GM12878 (cell line): Measurements from ENCODE around the gene DBR1. TPM values are rescaled to one million over a fixed set of nuclear protein-coding genes. Genes with fewer than 3 reads are reported as not detected.

Experiments used
- ATAC-seq: fragments of 200-7000 bp; cut with Tn5 transposase; 3 replicates; pipeline ENCODE4 v1.9.1; 2020; ENCODE audit warnings: mild to moderate bottlenecking, moderate library complexity
- BruUV-seq: library from RNA; stranded (reverse); fragments of 400-500 nt; replicated peaks from 2 replicates; lab custom pipeline; 2021; lab: Mats Ljungman, UMichigan
- CTCF ChIA-PET: fragments of 300-600 bp; sonication (Branson Sonifier 250); formaldehyde crosslinking; extraction: SDS; loops from one replicate; lab custom pipeline; 2021; ENCODE audit warnings: inconsistent platforms; lab: Yijun Ruan, JAX
- POLR2A ChIA-PET: fragments of 350-600 bp; formaldehyde crosslinking; extraction: SDS; loops from one replicate; lab custom pipeline; 2021; ENCODE audit warnings: inconsistent platforms; lab: Charles Lee
- RAD21 ChIA-PET: fragments of 300-600 bp; sonication (Branson Sonifier 250); formaldehyde crosslinking; loops from one replicate; lab custom pipeline; 2023; ENCODE audit warnings: antibody characterized with exemption; ENCODE audit not compliant: unreplicated experiment; lab: Charles Lee
- SMC1A ChIA-PET: fragments of 300-600 bp; sonication (Branson Sonifier 250); formaldehyde crosslinking; loops from one replicate; lab custom pipeline; 2023; ENCODE audit not compliant: unreplicated experiment, uncharacterized antibody; lab: Charles Lee
- DNase-seq: peaks from one replicate; pipeline ENCODE4 v3.0.0-alpha.2; 2011; ENCODE audit warnings: low read depth, low spot score
- FAIRE-seq: peaks from 3 replicates; lab custom pipeline; 2011; peaks lifted over from hg19 to GRCh38; lab: Jason Lieb, UNC
- H2AFZ ChIP-seq: 2 replicates; pipeline ENCODE4 v1.6.0; 2011; ENCODE audit warnings: low read depth, low read length, control low read depth; ENCODE audit not compliant: control insufficient read depth
- H3K27ac ChIP-seq: 2 replicates; pipeline ENCODE4 v1.5.1; 2011; ENCODE audit warnings: control low read depth; ENCODE audit not compliant: control insufficient read depth, insufficient read depth
- H3K27me3 ChIP-seq, 2 experiments: replicated peaks in 1 of 2; 2 replicates each; pipeline versions ENCODE4 v1.6.0 to v1.6.1; 2011; ENCODE audit warnings: low read length in 1 of 2; ENCODE audit not compliant: control insufficient read depth in 2 of 2, insufficient read depth in 2 of 2
- H3K36me3 ChIP-seq, 2 experiments: 2 replicates each; pipeline ENCODE4 v1.5.1; 2011; ENCODE audit warnings: low read length in 1 of 2; ENCODE audit not compliant: control insufficient read depth in 2 of 2, insufficient read depth in 2 of 2
- H3K4me1 ChIP-seq: 2 replicates; pipeline ENCODE4 v1.6.1; 2011; ENCODE audit warnings: mild to moderate bottlenecking, low read length, moderate library complexity, mixed read lengths; ENCODE audit not compliant: control insufficient read depth, insufficient read depth
- H3K4me2 ChIP-seq: 2 replicates; pipeline ENCODE4 v1.6.0; 2011; ENCODE audit warnings: control low read depth; ENCODE audit not compliant: control insufficient read depth, insufficient read depth
- H3K4me3 ChIP-seq: fragments of 200-600 bp; sonication (generic); 2 replicates; pipeline ENCODE4 v1.5.1; 2016
- H3K79me2 ChIP-seq: 2 replicates; pipeline ENCODE4 v1.6.0; 2011; ENCODE audit warnings: low read length; ENCODE audit not compliant: control insufficient read depth, insufficient read depth
- H3K9ac ChIP-seq: 2 replicates; pipeline ENCODE4 v1.8.0; 2011; ENCODE audit warnings: low read length, control low read depth, mixed read lengths; ENCODE audit not compliant: control insufficient read depth, insufficient read depth
- H3K9me3 ChIP-seq: replicated peaks from 3 replicates; pipeline ENCODE4 v1.5.1; 2011; ENCODE audit warnings: mild to moderate bottlenecking, low read length; ENCODE audit not compliant: control insufficient read depth, insufficient read depth
- H4K20me1 ChIP-seq: 2 replicates; pipeline ENCODE4 v1.6.0; 2011; ENCODE audit not compliant: control insufficient read depth, insufficient read depth
- BCL3 ChIP-seq: IDR thresholded peaks from 2 replicates; pipeline ENCODE4 v1.6.1; 2011; ENCODE audit warnings: borderline replicate concordance, low read depth, mild to moderate bottlenecking, moderate library complexity, low read length; ENCODE audit not compliant: insufficient read depth, poor library complexity, severe bottlenecking
- CBFB ChIP-seq: IDR thresholded peaks from 2 replicates; pipeline ENCODE4 v1.6.1; 2016; ENCODE audit warnings: antibody characterized with exemption, low read depth
- CBX3 ChIP-seq: fragments of 200-600 bp; sonication (generic); IDR thresholded peaks from 2 replicates; pipeline ENCODE4 v1.6.1; 2016; ENCODE audit warnings: low read depth, borderline replicate concordance
- PML ChIP-seq: IDR thresholded peaks from 2 replicates; pipeline ENCODE4 v1.6.1; 2012; ENCODE audit warnings: low read length, inconsistent platforms
- PRDM15 ChIP-seq: fragments of 450-650 bp; formaldehyde crosslinking; IDR thresholded peaks from 2 replicates; pipeline ENCODE4 v1.4.0; 2020; ENCODE audit warnings: mild to moderate bottlenecking, moderate library complexity
- RAD51 ChIP-seq: fragments of 450-650 bp; IDR thresholded peaks from 2 replicates; pipeline ENCODE4 v1.6.1; 2016; ENCODE audit warnings: moderate library complexity, mild to moderate bottlenecking, inconsistent platforms
- WGBS: methylation state at CpG from one replicate; pipeline ENCODE4 v1.1.6; 2016; ENCODE audit warnings: low lambda C conversion rate; ENCODE audit not compliant: insufficient replicate concordance, insufficient coverage; ENCODE audit errors: missing lambda C conversion rate; 5-methylcytosine and 5-hydroxymethylcytosine counted together
- in situ Hi-C: fragments of 300-500 bp; cut with MboI; formaldehyde crosslinking; loops from 9 replicates; pipeline ENCODE4 v1.14.3; 2018; ENCODE audit warnings: mixed read lengths
- intact Hi-C: fragments of 100-400 bp; cut with micrococcal nuclease; formaldehyde crosslinking; loops from one replicate; pipeline ENCODE4 v1.14.2; 2022; ENCODE audit not compliant: unreplicated experiment
- polyA plus RNA-seq, 11 experiments: library from polyadenylated mRNA; depleted of rRNA in 4 of 11; unstranded in 6 of 11; stranded (reverse) in 5 of 11; fragments of >200 nt; fragmentation: Nextera tagmentation in 4 of 11; fragmentation: Illumina TruSeq in 1 of 11; extraction: Ambion mirVana in 4 of 11; extraction: Trizol in 1 of 11; gene quantifications; 1 replicate in 1 of 11; 2 replicates in 10 of 11; pipeline versions ENCODE4 v1.2.1 to v1.2.3, GENCODE V29; 2011 to 2016; ENCODE audit warnings: inconsistent platforms in 2 of 11, missing spikeins in 2 of 11, low read depth in 1 of 11
- total RNA-seq, 4 experiments: library from RNA; depleted of rRNA in 3 of 4; stranded (reverse); fragments of >200 nt in 3 of 4; fragmentation: Illumina TruSeq in 1 of 4; extraction: Trizol in 1 of 4; gene quantifications; 2 replicates each; pipeline versions ENCODE4 v1.2.1 to v1.2.3, GENCODE V29; 2013 to 2021

The DBR1 gene
- total and polyA plus RNA-seq, 10 of the 15 experiments (the other 5 are each of a cell fraction or from before 2014, with no cell fraction given) = 4.1 to 17.3 (median 15.8) TPM

GRCh38 chr3:138124188-138124587, 50.5 kb downstream of the DBR1 start:
- Histone ChIP-seq H3K27ac (no peak overlapping the region), H2AFZ (no peak overlapping the region), H3K36me3 (no peaks in the 10 kb centered on the region), H3K4me1 (no peaks in the 10 kb centered on the region), H3K4me3 (no peak overlapping the region), H3K79me2 (no peaks in the 10 kb centered on the region), H3K27me3 (no peaks in the 10 kb centered on the region; a peak in 1 of 4 replicates), H3K9ac (no peak overlapping the region), H3K9me3 (no peaks in the 10 kb centered on the region)
- FAIRE-seq (no peak), ATAC-seq (no peak), DNase-seq (no peak)
- intact Hi-C loops (no loop called here), in situ Hi-C loops (no loop called here)
- RAD21 ChIA-PET = no interaction called here
- POLR2A ChIA-PET = interaction anchor here (0.5 kb wide), 1 partner anchor 58 kb away, joined by 9 read pairs; no protein-coding TSS in a partner anchor
- CTCF ChIA-PET = interaction anchor here (1.1 kb wide), 1 partner anchor 55 kb away, joined by 3 read pairs; no protein-coding TSS in a partner anchor
- SMC1A ChIA-PET = no interaction called here
- no peak for TF ChIP-seq RAD51
- no peak for TF ChIP-seq PML
- no peak for TF ChIP-seq CBX3
- TF ChIP-seq, all 136 proteins: peak for 0
- H4K20me1 ChIP-seq = no peaks in the 10 kb centered on the region
- no TSS peak for BruUV-seq
- H3K4me2 ChIP-seq = no peak overlapping the region
- WGBS = 23% methylated on average over 6 of the region's 6 CpGs

DNA sequence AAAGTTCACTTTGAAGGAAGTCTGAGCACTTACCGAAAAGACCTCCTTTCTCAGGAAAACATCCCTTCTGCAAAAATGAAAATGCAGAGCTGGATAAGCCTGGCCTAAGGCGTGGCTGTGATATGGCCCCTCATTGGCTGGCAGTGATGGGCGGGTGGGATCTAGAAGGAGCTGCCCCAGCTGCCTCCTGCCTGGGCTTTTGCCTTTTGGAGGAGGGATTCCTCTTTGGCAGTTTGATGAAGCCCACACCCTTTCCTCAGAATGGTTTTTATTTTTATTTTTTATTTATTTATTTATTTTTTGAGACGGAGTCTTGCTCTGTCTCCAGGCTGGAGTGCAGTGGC, 55.3 kb downstream of the DBR1 start:
- H3K27me3 ChIP-seq = peaks cover 2 to 5% of the 10 kb centered on the region in 2 experiments; a peak in 3 of 4 replicates
- CTCF ChIA-PET = interaction anchor here (0.6 to 2.8 kb wide), 12 partner anchors 11 to 1014 kb away, joined by 3 to 28 read pairs (median 4); partner anchors contain the start of gene A4GNT
- no peak overlapping the region for H3K4me3 ChIP-seq
- H3K27ac ChIP-seq = no peak overlapping the region
- FAIRE-seq = no peak
- in situ Hi-C loops = loop anchor here (5.0 kb wide), 1 partner anchor 52 kb away; no protein-coding TSS in a partner anchor
- ATAC-seq = no peak
- RAD21 ChIA-PET = interaction anchor here (1.5 to 2.5 kb wide), 3 partner anchors 45 to 50 kb away, joined by 3 to 11 read pairs (median 4); no protein-coding TSS in a partner anchor
- H3K4me1 ChIP-seq = no peaks in the 10 kb centered on the region
- H3K36me3 ChIP-seq = no peaks in the 10 kb centered on the region
- H2AFZ ChIP-seq = no peak overlapping the region
- no peaks in the 10 kb centered on the region for H4K20me1 ChIP-seq
- POLR2A ChIA-PET = interaction anchor here (0.6 kb wide), 1 partner anchor 930 kb away, joined by 4 read pairs; no protein-coding TSS in a partner anchor
- SMC1A ChIA-PET = interaction anchor here (0.7 to 3.8 kb wide), 4 partner anchors 46 to 1015 kb away, joined by 3 to 45 read pairs (median 5); no protein-coding TSS in a partner anchor
- DNase-seq = no peak
- 27% methylated on average over 4 of the region's 4 CpGs for WGBS
- H3K79me2 ChIP-seq = no peaks in the 10 kb centered on the region
- no peaks in the 10 kb centered on the region for H3K9me3 ChIP-seq
- intact Hi-C loops = loop anchor here (1.0 kb wide), 1 partner anchor 51 kb away; no protein-coding TSS in a partner anchor
- TF ChIP-seq PRDM15 (CRISPR knock-in tag) (no peak), CBFB (no peak), BCL3 (no peak)
- H3K9ac ChIP-seq = no peak overlapping the region
- BruUV-seq = no TSS peak
- no peak overlapping the region for H3K4me2 ChIP-seq
